Measurements from ENCODE around the gene SCYGR6. TPM values are rescaled to one million over a fixed set of nuclear protein-coding genes. Genes with fewer than 3 reads are reported as not detected.

SCYGR6 gene
- total RNA-seq, 1 experiment from 2014 or later: not detected

DNA sequence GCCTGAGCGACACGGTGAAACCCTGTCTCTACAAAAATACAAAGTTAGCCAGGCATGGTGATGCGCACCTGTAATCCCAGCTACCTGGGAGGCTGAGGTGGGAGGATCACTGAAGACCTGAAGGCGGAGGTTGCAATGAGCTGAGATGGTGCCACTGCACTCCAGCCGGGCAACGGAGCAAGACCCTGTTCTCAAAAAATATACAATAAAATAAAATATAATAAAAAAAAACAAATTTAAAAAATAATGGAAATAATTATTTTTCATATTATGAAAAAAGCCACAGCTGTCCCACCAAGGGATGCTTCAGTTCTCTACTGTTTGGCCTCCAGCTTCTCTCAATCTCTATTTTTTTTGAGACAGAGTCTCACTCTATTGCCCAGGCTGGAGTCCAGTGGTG, 17.2 kb downstream of the SCYGR6 start:
- Histone ChIP-seq H3K9me2 (ENCODE audit: insufficient read depth) (no peaks in the 10 kb centered on the region), H3K9ac (ENCODE audit: low read length) (no peak overlapping the region), H3K27ac (ENCODE audit: low read depth, low read length) (no peak overlapping the region), H3K27me3 (ENCODE audit: insufficient read depth, low read length) (no peaks in the 10 kb centered on the region), H3K36me3 (ENCODE audit: control insufficient read depth in 1 of 2, insufficient read depth in 2 of 2, low read length in 2 of 2) (no peaks in the 10 kb centered on the region), H4K20me1 (ENCODE audit: insufficient read depth) (no peaks in the 10 kb centered on the region), H3K9me3 (ENCODE audit: control insufficient read depth in 1 of 2, insufficient read depth in 1 of 2, low read depth in 1 of 2, low read length in 2 of 2) (no peaks in the 10 kb centered on the region), H3K4me3 (replicated peaks in 1 of 2; ENCODE audit: low read depth in 1 of 2, low read length in 2 of 2) (no peak overlapping the region), H2AFZ (ENCODE audit: low read depth, low read length, poor library complexity, severe bottlenecking) (no peak overlapping the region), H3K79me2 (ENCODE audit: insufficient read depth, low read length) (no peaks in the 10 kb centered on the region), H3K4me2 (ENCODE audit: low read length) (no peak overlapping the region), H3K4me1 (ENCODE audit: control insufficient read depth in 1 of 2, insufficient read depth in 2 of 2, low read length in 2 of 2) (no peaks in the 10 kb centered on the region)
- DNase-seq (ENCODE audit: low read depth, low spot score) (no peak), ATAC-seq (no peak)
- TF ChIP-seq RAD21 (IDR thresholded peaks at IDR 0.05; ENCODE audit: low read depth) (no peak), YY1 (IDR thresholded peaks at IDR 0.05; ENCODE audit: extremely low read depth, insufficient replicate concordance, low read depth, low read length) (no peak)
- TF ChIP-seq, protein P1, sequence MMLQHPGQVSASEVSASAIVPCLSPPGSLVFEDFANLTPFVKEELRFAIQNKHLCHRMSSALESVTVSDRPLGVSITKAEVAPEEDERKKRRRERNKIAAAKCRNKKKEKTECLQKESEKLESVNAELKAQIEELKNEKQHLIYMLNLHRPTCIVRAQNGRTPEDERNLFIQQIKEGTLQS (IDR thresholded peaks at IDR 0.05): no peak
- intact Hi-C loops (cut with micrococcal nuclease): no loop called here
- RAD21 ChIA-PET (ENCODE audit: low non-redundant PET in 1 of 2, low total read pairs in 2 of 2, uncharacterized antibody in 2 of 2, unreplicated experiment in 2 of 2): no interaction called here
- POLR2A ChIA-PET: no interaction called here
- CTCF ChIA-PET: no interaction called here
- no TSS peak for BruUV-seq (replicated peaks)

DNA sequence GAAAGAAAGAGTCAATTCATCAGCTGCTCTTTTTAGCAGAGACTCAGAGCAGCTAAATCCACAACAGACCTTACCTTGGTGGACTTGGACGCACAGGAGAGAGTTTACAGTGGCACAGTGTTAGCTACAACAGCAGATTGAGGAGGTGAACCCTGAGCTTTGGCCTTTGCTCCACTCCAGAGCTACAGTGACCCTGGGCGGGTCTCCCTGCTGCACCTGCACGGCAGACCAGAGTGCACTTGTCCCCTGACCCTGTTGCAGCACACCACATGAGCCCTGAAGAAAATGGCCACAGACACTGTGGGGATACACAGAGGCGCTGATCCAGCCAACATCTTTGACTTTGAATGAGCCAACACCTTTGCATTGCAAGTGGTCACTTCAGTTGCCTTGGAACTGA, 17.7 kb downstream of the SCYGR6 start:
- CTCF ChIA-PET: no interaction called here
- Histone ChIP-seq H3K4me3 (replicated peaks in 1 of 2; ENCODE audit: low read depth in 1 of 2, low read length in 2 of 2) (no peak overlapping the region), H3K9me3 (ENCODE audit: control insufficient read depth in 1 of 2, insufficient read depth in 1 of 2, low read depth in 1 of 2, low read length in 2 of 2) (no peaks in the 10 kb centered on the region), H3K36me3 (ENCODE audit: control insufficient read depth in 1 of 2, insufficient read depth in 2 of 2, low read length in 2 of 2) (no peaks in the 10 kb centered on the region), H3K9ac (ENCODE audit: low read length) (no peak overlapping the region), H4K20me1 (ENCODE audit: insufficient read depth) (no peaks in the 10 kb centered on the region), H3K4me1 (ENCODE audit: control insufficient read depth in 1 of 2, insufficient read depth in 2 of 2, low read length in 2 of 2) (no peaks in the 10 kb centered on the region), H3K9me2 (ENCODE audit: insufficient read depth) (no peaks in the 10 kb centered on the region), H3K79me2 (ENCODE audit: insufficient read depth, low read length) (no peaks in the 10 kb centered on the region), H2AFZ (ENCODE audit: low read depth, low read length, poor library complexity, severe bottlenecking) (no peak overlapping the region), H3K27ac (ENCODE audit: low read depth, low read length) (no peak overlapping the region), H3K27me3 (ENCODE audit: insufficient read depth, low read length) (no peaks in the 10 kb centered on the region), H3K4me2 (ENCODE audit: low read length) (no peak overlapping the region)
- TF ChIP-seq ZNF274 (IDR thresholded peaks at IDR 0.05; ENCODE audit: low read depth, low read length): no peak
- no peak for TF ChIP-seq YY1 (IDR thresholded peaks at IDR 0.05; ENCODE audit: extremely low read depth, insufficient replicate concordance, low read depth, low read length)
- TF ChIP-seq EGR1 (IDR thresholded peaks at IDR 0.05; ENCODE audit: low read depth): no peak
- TF ChIP-seq SRF (IDR thresholded peaks at IDR 0.05; ENCODE audit: low read depth): no peak
- DNase-seq (ENCODE audit: low read depth, low spot score) (no peak), ATAC-seq (no peak)
- POLR2A ChIA-PET: no interaction called here
- intact Hi-C loops (cut with micrococcal nuclease): no loop called here
- RAD21 ChIA-PET (ENCODE audit: low non-redundant PET in 1 of 2, low total read pairs in 2 of 2, uncharacterized antibody in 2 of 2, unreplicated experiment in 2 of 2): no interaction called here
- no TSS peak for BruUV-seq (replicated peaks)

Data from HCT116 (cell line).